Activated CD8-positive, alpha-beta T cell treated with anti-CD3 and anti-CD28 coated beads for 36 hours (primary cell): ENCODE results near the gene INKA2. TPM values are rescaled to one million over a fixed set of nuclear protein-coding genes. Genes with fewer than 3 reads are reported as not detected.
A peak's percentile ranks its signal among the peaks of the same experiment; 100 is the strongest.

Experiments used
- ATAC-seq: fragments of 200-7000 bp; cut with Tn5 transposase; one replicate; pipeline ENCODE4 v1.10.0; 2021; ENCODE audit warnings: mild to moderate bottlenecking, moderate library complexity
- CTCF ChIA-PET: fragments of 350-600 bp; sonication (Branson Sonifier 250); formaldehyde crosslinking; loops from one replicate; lab custom pipeline; 2021; ENCODE audit warnings: antibody characterized with exemption; lab: Charles Lee
- POLR2A ChIA-PET: fragments of 350-600 bp; sonication (Branson Sonifier 250); formaldehyde crosslinking; loops from one replicate; lab custom pipeline; 2021; ENCODE audit warnings: antibody characterized with exemption; lab: Charles Lee
- DNase-seq: peaks from one replicate; pipeline ENCODE4 v3.0.0-alpha.2; 2020
- H3K27ac Mint-ChIP-seq: one replicate; pipeline ENCODE4 v1.8.0; 2021; ENCODE audit warnings: mild to moderate bottlenecking, mixed read lengths
- H3K27me3 Mint-ChIP-seq: one replicate; pipeline ENCODE4 v1.8.0; 2021; ENCODE audit warnings: mixed read lengths
- H3K36me3 Mint-ChIP-seq: one replicate; pipeline ENCODE4 v1.8.0; 2021; ENCODE audit warnings: low read depth, mixed read lengths
- H3K4me1 Mint-ChIP-seq: one replicate; pipeline ENCODE4 v1.8.0; 2021; ENCODE audit warnings: low read depth, mixed read lengths
- H3K4me3 Mint-ChIP-seq: one replicate; pipeline ENCODE4 v1.8.0; 2021; ENCODE audit warnings: mild to moderate bottlenecking, moderate library complexity, mixed read lengths
- H3K9me3 Mint-ChIP-seq: one replicate; pipeline ENCODE4 v1.8.0; 2021; ENCODE audit warnings: mixed read lengths
- intact Hi-C: fragments of 100-400 bp; cut with micrococcal nuclease; formaldehyde crosslinking; loops from one replicate; pipeline ENCODE4 v1.10.0; 2022
- total RNA-seq, 2 experiments: library from RNA; stranded (reverse); gene quantifications; one replicate each; pipeline ENCODE4 v1.2.3, GENCODE V29; 2021
- TF ChIP-seq, protein P1 (sequence below): fragments of 200-600 bp; IDR thresholded peaks from one replicate; pipeline ENCODE4 v1.8.0; 2022; ENCODE audit warnings: antibody characterized with exemption, mild to moderate bottlenecking

The INKA2 gene
- total RNA-seq, 2 experiments from 2014 or later = 1.7 to 2.3 TPM

GRCh38 chr1:111749628-111750027 lies 10.4 kb upstream of the INKA2 start:
- no peak for ATAC-seq
- H3K27ac Mint-ChIP-seq = no peak overlapping the region
- H3K36me3 Mint-ChIP-seq = no peaks in the 10 kb centered on the region
- CTCF ChIA-PET = interaction anchor here (0.8 to 6.9 kb wide), 5 partner anchors 11 to 268 kb away, joined by 4 to 76 read pairs (median 17); partner anchors contain the start of gene INKA2
- no peaks in the 10 kb centered on the region for H3K9me3 Mint-ChIP-seq
- intact Hi-C loops = loop anchor here (5.0 to 10.0 kb wide), 2 partner anchors 32 to 535 kb away; no protein-coding TSS in a partner anchor
- DNase-seq = no peak
- H3K4me1 Mint-ChIP-seq = peaks cover 4% of the 10 kb centered on the region
- H3K4me3 Mint-ChIP-seq = no peak overlapping the region
- peaks cover 2% of the 10 kb centered on the region for H3K27me3 Mint-ChIP-seq
- POLR2A ChIA-PET = no interaction called here
- TF ChIP-seq, protein P1, sequence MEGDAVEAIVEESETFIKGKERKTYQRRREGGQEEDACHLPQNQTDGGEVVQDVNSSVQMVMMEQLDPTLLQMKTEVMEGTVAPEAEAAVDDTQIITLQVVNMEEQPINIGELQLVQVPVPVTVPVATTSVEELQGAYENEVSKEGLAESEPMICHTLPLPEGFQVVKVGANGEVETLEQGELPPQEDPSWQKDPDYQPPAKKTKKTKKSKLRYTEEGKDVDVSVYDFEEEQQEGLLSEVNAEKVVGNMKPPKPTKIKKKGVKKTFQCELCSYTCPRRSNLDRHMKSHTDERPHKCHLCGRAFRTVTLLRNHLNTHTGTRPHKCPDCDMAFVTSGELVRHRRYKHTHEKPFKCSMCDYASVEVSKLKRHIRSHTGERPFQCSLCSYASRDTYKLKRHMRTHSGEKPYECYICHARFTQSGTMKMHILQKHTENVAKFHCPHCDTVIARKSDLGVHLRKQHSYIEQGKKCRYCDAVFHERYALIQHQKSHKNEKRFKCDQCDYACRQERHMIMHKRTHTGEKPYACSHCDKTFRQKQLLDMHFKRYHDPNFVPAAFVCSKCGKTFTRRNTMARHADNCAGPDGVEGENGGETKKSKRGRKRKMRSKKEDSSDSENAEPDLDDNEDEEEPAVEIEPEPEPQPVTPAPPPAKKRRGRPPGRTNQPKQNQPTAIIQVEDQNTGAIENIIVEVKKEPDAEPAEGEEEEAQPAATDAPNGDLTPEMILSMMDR = no peak

DNA sequence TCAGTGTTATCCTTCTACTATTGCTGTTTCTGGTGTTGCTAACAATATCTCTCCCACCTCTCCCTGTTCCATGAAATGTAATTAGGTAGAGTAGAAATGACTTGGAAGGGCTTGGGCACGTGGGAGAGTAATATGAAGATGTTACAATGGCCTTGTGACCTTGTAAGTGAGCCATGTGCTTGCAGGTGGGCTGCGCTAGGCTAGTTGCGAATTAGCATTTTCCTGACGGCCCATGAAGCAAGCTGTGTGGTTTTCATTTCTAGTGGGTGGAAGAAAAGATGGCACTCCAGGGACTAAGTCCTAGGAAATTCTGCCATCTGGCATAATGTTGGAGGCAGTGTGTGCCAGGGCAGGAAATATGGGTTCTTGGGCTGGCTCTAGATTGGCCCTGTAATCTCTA lies 8.8 kb upstream of the INKA2 start:
- H3K9me3 Mint-ChIP-seq = no peaks in the 10 kb centered on the region
- DNase-seq = no peak
- intact Hi-C loops = loop anchor here (10.0 kb wide), 1 partner anchor 533 kb away; no protein-coding TSS in a partner anchor

DNA sequence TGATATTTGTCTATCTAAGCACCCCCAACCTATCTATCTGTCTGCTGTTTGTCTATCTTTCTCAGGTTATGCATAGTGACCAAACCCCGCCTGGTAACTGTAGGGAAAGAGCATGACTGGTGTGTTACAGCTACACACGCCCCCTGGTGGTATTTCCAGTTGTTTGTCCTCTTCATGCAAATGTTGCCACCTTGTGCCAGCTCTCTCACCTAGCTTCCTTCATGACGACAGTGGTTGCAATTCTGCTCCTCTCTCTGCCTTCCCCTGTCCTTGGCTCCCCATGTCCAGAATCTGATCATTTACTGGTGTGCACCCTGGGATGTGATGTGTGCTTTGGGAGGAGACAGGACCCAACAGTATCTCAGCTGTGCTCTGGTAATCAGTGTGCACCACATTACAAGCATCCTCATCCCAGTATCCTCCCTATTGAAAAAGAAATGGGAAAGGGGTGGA lies 8.1 kb upstream of the INKA2 start:
- H3K36me3 Mint-ChIP-seq = no peaks in the 10 kb centered on the region
- TF ChIP-seq, protein P1 = peak; percentile 80
- CTCF ChIA-PET = interaction anchor here (0.7 to 6.9 kb wide), 40 partner anchors 8 to 549 kb away, joined by 3 to 76 read pairs (median 4); partner anchors contain the start of genes DDX20 and INKA2
- no peaks in the 10 kb centered on the region for H3K4me1 Mint-ChIP-seq
- H3K27me3 Mint-ChIP-seq = peaks cover 6% of the 10 kb centered on the region
- H3K9me3 Mint-ChIP-seq = no peaks in the 10 kb centered on the region
- no peak overlapping the region for H3K4me3 Mint-ChIP-seq
- DNase-seq = peak; percentile 89
- no peak overlapping the region for H3K27ac Mint-ChIP-seq
- intact Hi-C loops = loop anchor here (10.0 kb wide), 1 partner anchor 533 kb away; no protein-coding TSS in a partner anchor
- ATAC-seq = peak; percentile 92
- POLR2A ChIA-PET = interaction anchor here (0.9 to 1.4 kb wide), 3 partner anchors 13 to 45 kb away, joined by 3 to 4 read pairs (median 3); no protein-coding TSS in a partner anchor

More for the DNA sequence above, 8.8 kb upstream of the INKA2 start:
- Mint-ChIP-seq H3K4me3 (no peak overlapping the region), H3K4me1 (no peaks in the 10 kb centered on the region), H3K27me3 (peaks cover 2% of the 10 kb centered on the region), H3K36me3 (no peaks in the 10 kb centered on the region), H3K27ac (no peak overlapping the region)
- ChIA-PET POLR2A (interaction anchor here (0.9 to 1.4 kb wide), 3 partner anchors 13 to 46 kb away, joined by 3 to 4 read pairs (median 3); no protein-coding TSS in a partner anchor), CTCF (interaction anchor here (0.8 to 6.9 kb wide), 29 partner anchors 8 to 550 kb away, joined by 3 to 76 read pairs (median 6); partner anchors contain the start of genes DDX20 and INKA2)
- TF ChIP-seq, protein P1 = no peak
- ATAC-seq = no peak

- POLR2A ChIA-PET = interaction anchor here (1.4 kb wide), 1 partner anchor 14 kb away, joined by 4 read pairs; no protein-coding TSS in a partner anchor
These were observed 7.4 kb upstream of the INKA2 start for GRCh38 chr1:111746614-111746999.

More at GRCh38 chr1:111746614-111746999, 7.4 kb upstream of the INKA2 start:
- H3K4me3 Mint-ChIP-seq = no peak overlapping the region
- H3K27me3 Mint-ChIP-seq = peaks cover 9% of the 10 kb centered on the region
- H3K9me3 Mint-ChIP-seq = no peaks in the 10 kb centered on the region
- ATAC-seq (no peak), DNase-seq (no peak)
- TF ChIP-seq, protein P1 = no peak
- no peak overlapping the region for H3K27ac Mint-ChIP-seq
- intact Hi-C loops = loop anchor here (10.0 kb wide), 1 partner anchor 532 kb away; no protein-coding TSS in a partner anchor
- CTCF ChIA-PET = interaction anchor here (0.7 to 6.9 kb wide), 36 partner anchors 8 to 346 kb away, joined by 3 to 76 read pairs (median 5); partner anchors contain the start of gene INKA2
- H3K36me3 Mint-ChIP-seq = no peaks in the 10 kb centered on the region
- no peaks in the 10 kb centered on the region for H3K4me1 Mint-ChIP-seq
